Measurements from ENCODE around the gene PPP2R2B. TPM values are rescaled to one million over a fixed set of nuclear protein-coding genes. Genes with fewer than 3 reads are reported as not detected.

PPP2R2B gene
- total and polyA plus RNA-seq, 7 donors, result 0.03 to 0.71 (median 0.11) TPM; not detected in 1

GRCh38 chr5:146802945-146803522 lies 75.5 kb downstream of the PPP2R2B start:
- TF ChIP-seq, protein P1, sequence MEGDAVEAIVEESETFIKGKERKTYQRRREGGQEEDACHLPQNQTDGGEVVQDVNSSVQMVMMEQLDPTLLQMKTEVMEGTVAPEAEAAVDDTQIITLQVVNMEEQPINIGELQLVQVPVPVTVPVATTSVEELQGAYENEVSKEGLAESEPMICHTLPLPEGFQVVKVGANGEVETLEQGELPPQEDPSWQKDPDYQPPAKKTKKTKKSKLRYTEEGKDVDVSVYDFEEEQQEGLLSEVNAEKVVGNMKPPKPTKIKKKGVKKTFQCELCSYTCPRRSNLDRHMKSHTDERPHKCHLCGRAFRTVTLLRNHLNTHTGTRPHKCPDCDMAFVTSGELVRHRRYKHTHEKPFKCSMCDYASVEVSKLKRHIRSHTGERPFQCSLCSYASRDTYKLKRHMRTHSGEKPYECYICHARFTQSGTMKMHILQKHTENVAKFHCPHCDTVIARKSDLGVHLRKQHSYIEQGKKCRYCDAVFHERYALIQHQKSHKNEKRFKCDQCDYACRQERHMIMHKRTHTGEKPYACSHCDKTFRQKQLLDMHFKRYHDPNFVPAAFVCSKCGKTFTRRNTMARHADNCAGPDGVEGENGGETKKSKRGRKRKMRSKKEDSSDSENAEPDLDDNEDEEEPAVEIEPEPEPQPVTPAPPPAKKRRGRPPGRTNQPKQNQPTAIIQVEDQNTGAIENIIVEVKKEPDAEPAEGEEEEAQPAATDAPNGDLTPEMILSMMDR (IDR thresholded peaks at IDR 0.05), result no peak
- ATAC-seq (no peak), DNase-seq (no peak)
- peaks cover 0 to 4% (median 3%) of the 10 kb centered on the region in 3 donors for H3K27me3 ChIP-seq (ENCODE audit: insufficient read depth in 3 of 3, low read length in 2 of 3)
- no peaks in the 10 kb centered on the region for H3K36me3 ChIP-seq (ENCODE audit: insufficient read depth in 1 of 2, low read depth in 1 of 2)
- H3K4me3 ChIP-seq, result no peak overlapping the region
- WGBS, 3 donors, result 60 to 65% (median 62%) methylated on average over 3 of the region's 3 CpGs
- H3K9me3 ChIP-seq, result no peaks in the 10 kb centered on the region
- H3K27ac ChIP-seq, result no peak overlapping the region
- intact Hi-C loops (cut with DNase I), result no loop called here
- H3K4me1 ChIP-seq, result no peaks in the 10 kb centered on the region

DNA sequence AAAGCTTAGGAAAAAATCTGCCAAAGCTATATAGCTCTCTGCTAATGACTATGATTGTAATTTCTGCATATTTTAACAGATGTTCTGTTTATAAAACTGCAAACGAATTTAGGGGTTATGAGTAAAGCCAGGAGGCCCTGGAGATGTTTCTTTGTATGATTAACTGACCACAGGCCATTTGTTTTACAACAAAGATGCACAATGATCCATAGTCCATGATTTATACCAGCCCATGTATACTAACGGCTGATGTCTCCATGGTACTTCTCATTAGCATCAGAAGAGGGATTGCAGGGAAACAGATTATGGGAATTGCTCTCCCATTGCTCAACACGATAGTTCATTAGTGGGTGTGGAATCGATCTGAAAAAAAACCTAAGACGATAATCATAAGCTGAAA lies 78.9 kb downstream of the PPP2R2B start:
- Histone ChIP-seq H3K9me3 (no peaks in the 10 kb centered on the region), H3K4me1 (no peaks in the 10 kb centered on the region), H3K27me3 (ENCODE audit: insufficient read depth in 3 of 3, low read length in 2 of 3) (peaks cover 0 to 4% (median 3%) of the 10 kb centered on the region in 3 donors), H3K4me3 (no peak overlapping the region), H3K27ac (no peak overlapping the region), H3K36me3 (ENCODE audit: insufficient read depth in 1 of 2, low read depth in 1 of 2) (no peaks in the 10 kb centered on the region)
- DNase-seq (no peak), ATAC-seq (no peak)
- TF ChIP-seq, protein P1 (IDR thresholded peaks at IDR 0.05), result no peak
- intact Hi-C loops (cut with DNase I), result no loop called here
- WGBS, 3 donors, result 70% methylated on average over 5 of the region's 5 CpGs

DNA sequence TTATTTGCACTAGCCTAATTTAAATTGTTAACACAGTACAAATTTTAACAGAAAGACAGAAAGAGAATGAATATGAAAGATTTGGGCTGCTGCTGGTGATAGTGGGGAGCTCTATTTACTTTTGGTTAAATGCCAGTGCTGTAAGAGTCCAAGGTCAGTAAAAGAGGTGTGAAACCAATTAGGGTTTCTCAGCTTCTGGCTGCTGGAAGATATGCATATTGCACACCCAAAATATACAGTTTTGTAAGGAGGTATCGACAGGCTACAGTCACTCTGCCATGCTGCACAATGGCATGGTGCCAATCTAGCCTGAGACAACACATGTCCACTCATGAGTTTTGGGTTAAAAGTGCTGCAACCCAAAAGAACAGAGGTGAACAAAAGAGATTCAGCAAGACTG lies 79.3 kb downstream of the PPP2R2B start:
- WGBS, 3 donors, result 42 to 62% (median 47%) methylated on average over 1 of the region's 1 CpG
- intact Hi-C loops (cut with DNase I), result no loop called here
- Histone ChIP-seq H3K27me3 (ENCODE audit: insufficient read depth in 3 of 3, low read length in 2 of 3) (peaks cover 0 to 4% (median 3%) of the 10 kb centered on the region in 3 donors), H3K4me1 (no peaks in the 10 kb centered on the region), H3K36me3 (ENCODE audit: insufficient read depth in 1 of 2, low read depth in 1 of 2) (no peaks in the 10 kb centered on the region), H3K27ac (no peak overlapping the region), H3K4me3 (no peak overlapping the region), H3K9me3 (no peaks in the 10 kb centered on the region)
- no peak for DNase-seq
- no peak for ATAC-seq
- TF ChIP-seq, protein P1 (IDR thresholded peaks at IDR 0.05), result no peak

DNA sequence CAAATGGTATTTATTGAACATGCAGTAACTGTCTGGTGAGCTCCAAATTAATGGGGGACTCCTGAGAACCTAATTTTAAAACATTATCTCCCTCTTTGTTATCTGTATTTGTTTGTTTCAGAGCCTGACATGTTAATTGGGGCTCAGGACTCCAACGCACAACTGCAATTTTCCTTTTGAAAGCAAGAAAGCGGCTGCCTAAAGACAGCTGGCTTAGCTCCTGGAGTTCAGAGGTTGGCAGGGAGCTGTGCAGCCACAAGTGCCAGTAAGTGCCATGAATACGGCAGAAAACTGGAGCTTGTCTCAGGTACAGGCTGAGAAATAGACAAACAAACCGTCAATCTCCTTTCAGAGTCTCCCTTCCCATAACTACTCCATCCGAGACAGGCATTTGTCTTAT lies 80.9 kb downstream of the PPP2R2B start:
- intact Hi-C loops (cut with DNase I), result no loop called here

More for the DNA sequence above, 80.9 kb downstream of the PPP2R2B start:
- Histone ChIP-seq H3K36me3 (ENCODE audit: insufficient read depth in 1 of 2, low read depth in 1 of 2) (no peaks in the 10 kb centered on the region), H3K4me1 (no peaks in the 10 kb centered on the region), H3K27me3 (ENCODE audit: insufficient read depth in 3 of 3, low read length in 2 of 3) (peaks cover 0 to 3% (median 0%) of the 10 kb centered on the region in 3 donors), H3K27ac (no peak overlapping the region), H3K9me3 (no peaks in the 10 kb centered on the region), H3K4me3 (no peak overlapping the region)
- ATAC-seq (no peak), DNase-seq (no peak)
- TF ChIP-seq, protein P1 (IDR thresholded peaks at IDR 0.05), result no peak
- 39 to 44% (median 43%) methylated on average over 5 of the region's 5 CpGs for WGBS, 3 donors
